ENCODE measurements around the gene C2orf15.
"Not testable (repeated sequence)": the region's sequence is repeated elsewhere in the genome, so short reads cannot be mapped to it uniquely, and the experiment has no call there.

C2orf15 gene

DNA sequence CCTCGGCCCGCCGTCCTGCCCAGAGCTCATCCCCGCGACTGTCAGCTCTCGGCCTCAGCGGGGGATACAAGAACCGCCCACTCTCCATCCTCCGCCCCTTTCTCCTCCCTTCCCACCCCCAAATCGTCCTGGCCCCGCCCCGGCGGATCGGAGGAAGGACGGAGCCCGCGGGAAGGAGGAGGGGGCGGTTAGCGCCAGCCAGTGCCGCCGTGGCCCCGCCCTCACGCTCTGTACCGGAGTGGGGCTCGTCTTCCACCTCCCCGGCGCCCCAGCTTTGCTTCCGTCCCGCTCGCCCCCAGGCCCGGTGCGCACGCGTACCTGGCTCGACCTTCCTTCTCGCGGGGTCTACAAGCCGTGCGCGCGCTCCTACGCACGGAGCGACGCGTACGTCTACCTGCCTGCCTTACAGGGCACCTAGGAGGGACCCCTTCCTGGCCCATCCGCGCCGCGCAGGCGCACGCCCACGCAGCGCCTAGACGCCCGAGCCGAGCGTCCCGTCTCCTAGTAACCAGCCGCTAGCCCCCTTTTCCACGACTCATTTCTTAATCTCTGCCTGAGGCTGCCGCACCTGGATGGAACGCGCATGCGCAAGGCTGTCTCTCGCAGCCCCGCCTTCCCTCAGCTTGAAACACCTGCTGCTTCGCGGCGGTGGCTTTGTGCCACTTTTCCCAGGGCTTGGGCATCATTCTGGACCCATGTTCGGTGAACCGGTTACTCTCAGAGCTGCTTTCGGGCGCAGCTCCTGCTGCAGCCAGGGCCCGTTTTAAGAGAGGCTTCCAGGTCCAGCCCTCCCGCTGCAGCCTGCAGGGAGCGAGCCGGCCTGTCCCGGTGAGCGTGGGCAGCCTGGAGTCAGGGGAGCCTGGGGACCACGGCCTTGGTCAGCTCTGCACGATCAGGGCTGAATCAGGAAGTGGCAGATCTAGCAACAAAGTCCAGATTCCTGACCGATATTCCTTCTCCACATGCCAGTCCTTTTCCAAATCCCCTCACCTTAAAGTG lies at the start of gene C2orf15:
TSS of gene C2orf15 (plus strand) at position 598 of the 999 bp plus-strand sequence. CDS start 8,852 bp downstream, outside the sequence.
- peak; percentile 98 for DNase-seq (ENCODE audit: low spot score)

DNA sequence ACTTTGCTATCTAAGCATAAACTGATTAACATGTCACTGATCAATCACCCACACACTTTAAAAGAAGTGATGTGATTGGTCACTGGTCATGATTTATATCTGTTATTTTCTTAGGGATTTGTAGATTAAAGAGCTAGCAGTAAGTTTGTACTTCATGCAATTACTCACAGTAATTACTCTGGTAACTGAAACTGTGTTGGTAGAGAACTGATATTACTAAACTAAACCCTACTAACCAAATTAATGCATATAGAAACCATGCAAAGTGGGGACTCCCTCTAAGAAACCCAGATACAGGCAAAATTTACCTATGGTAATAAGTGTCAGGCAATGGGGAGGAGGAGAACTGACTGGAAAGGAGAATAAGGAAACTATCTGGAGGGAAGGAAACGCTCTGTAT lies 44.8 kb upstream of the C2orf15 start:
- no peak for DNase-seq (ENCODE audit: low spot score)

DNA sequence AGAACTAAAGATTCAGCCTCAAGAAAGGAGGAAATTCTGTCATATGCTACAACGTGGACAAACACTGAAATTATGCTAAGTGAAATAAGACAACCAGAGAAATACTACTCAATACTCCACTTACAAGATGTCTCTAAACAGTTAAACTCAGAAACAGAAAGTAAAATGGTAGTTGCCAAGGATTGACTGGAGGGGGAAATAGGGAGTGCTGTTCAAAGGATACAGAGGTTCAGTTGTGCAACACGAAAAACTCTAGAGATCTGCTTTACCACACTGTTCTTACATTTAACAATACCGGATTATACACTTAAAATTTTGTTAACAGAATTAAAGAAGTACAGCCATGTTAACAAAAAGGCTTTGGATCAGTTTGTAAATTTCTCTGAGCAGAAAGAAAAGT lies 39.8 kb upstream of the C2orf15 start:
- DNase-seq (ENCODE audit: low spot score) = no peak

DNA sequence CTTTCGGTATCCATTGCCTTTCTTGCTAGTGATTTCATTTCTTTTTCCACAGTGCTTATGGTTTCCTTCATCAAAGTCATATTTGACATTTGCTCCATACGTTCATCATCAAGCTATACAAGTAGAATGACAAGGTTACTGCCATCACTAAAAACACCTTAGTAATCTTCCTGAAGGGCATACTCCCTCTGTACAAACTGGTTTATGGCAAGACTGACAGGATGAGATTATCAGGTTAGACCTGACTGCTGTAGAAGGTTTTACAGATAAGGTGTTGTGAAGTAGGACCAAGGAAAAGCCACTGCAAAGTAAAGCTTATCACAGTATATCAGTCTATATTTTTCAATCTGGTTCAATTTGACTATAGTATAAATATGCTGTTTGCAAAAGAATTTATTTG lies 37.5 kb upstream of the C2orf15 start:
- no peak for DNase-seq (ENCODE audit: low spot score)

GRCh38 chr2:99106913-99107312 lies 34.6 kb upstream of the C2orf15 start:
- no peak for DNase-seq (ENCODE audit: low spot score)

GRCh38 chr2:99111236-99111635 lies 30.3 kb upstream of the C2orf15 start:
- DNase-seq (ENCODE audit: low spot score) = no peak

DNA sequence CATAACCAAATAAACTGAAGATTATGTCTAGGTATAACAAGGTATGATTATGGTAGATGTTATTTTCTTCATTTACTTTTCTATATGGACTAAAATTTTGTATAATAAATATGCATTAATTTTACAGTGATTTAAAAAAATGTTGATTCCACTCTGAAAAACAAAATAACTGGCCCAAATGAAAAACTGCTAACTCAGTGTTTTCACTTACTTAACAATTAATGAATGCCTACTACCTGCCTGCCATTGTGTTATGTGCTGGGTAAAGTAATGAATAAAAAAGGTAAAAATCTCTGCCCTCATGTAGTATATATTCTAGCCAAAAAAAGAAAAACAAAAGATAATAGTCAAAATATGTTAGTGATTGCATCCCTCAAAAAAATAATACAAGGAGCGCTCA lies 29.6 kb upstream of the C2orf15 start:
- no peak for DNase-seq (ENCODE audit: low spot score)

DNA sequence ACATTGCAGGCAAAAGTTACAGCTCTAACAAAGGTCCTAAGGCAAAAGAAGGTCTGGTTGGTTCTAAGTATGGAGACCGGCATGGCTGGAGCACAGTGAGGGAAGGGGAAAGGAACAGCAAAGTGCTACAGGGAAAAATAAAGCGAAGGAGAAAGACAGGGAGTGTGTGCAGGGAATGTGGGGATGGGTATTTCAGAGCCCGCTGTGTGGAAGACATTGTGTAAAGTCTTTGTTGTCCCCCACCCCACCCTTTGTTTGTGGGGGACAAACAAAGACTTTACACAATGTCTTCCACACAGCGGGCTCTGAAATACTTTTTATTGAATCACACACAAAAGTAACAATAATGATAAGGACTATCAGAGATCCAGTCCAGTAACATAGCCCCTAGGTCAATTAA lies 28.9 kb upstream of the C2orf15 start:
- no peak for DNase-seq (ENCODE audit: low spot score)

- no peak for DNase-seq (ENCODE audit: low spot score)
Observed at GRCh38 chr2:99127981-99128380, 13.5 kb upstream of the C2orf15 start.

DNA sequence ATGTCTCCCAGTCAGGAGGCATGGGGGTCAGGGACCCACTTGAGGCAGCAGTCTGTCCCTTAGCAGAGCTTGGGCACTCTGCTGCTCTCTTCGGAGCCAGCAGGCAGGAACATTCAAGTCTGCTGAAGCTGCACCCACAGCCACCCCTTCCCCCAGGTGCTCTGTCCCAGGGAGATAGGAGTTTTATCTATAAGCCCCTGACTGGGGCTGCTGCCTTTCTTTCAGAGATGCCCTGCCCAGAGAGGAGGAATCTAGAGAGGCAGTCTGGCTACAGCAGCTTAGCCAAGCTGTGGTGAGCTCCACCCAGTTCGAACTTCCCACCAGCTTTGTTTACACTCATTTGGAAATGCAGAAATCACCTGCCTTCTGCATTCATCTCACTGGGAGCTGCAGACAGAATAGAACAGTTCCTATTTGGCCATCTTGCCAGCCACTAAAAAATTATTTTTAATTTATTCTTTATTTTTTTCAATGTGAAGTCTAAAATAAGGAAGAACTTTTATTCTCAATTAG lies 6.4 kb upstream of the C2orf15 start:
- DNase-seq (ENCODE audit: low spot score) = not testable (repeated sequence)

GRCh38 chr2:99139003-99139402 lies 2.5 kb upstream of the C2orf15 start:
- no peak for DNase-seq (ENCODE audit: low spot score)

- no peak for DNase-seq (ENCODE audit: low spot score)
Observed at GRCh38 chr2:99140056-99140859, 1.2 kb upstream of the C2orf15 start.

GRCh38 chr2:99140860-99141109 lies 722 bp upstream of the C2orf15 start:
- no peak for DNase-seq (ENCODE audit: low spot score)

- DNase-seq (ENCODE audit: low spot score) = no peak
Observed at GRCh38 chr2:99150706-99151105, 9.2 kb downstream of the C2orf15 start.

GRCh38 chr2:99152199-99152895 lies 10.8 kb downstream of the C2orf15 start:
- no peak for DNase-seq (ENCODE audit: low spot score)

DNA sequence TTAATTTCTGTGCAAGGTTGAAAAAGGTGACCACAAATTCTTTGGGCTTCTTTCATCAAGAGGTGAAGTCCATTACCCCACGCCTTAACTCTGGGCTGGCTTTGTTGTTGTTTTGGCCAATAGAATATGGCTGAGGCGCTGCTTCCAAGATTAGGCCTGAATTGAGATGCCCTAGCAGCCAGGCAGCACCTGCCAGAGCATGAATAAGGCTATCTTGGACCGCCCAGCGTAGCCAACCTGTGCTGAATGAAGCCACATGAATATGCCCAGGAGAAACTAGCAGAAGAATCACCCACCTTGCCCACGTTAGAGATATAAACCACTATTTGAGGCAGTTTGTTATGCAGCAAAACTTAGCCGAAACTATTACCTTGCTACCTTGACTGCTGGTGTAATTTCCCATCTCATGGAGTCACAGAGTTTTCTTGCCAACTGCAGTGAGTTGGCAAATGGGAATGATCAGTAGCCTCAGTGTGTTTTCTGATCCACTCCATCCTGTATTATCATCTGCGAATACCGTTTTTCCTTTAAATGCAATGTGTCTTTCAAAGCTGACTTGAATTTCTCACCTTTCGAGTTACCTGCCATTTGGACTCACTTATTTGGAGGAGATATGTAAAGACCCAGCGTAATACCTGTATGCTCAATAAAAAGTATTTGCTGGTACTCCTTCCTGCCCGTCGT lies 12.6 kb downstream of the C2orf15 start:
- no peak for DNase-seq (ENCODE audit: low spot score)

- DNase-seq (ENCODE audit: low spot score) = peak; percentile 89
Observed at GRCh38 chr2:99154643-99155536, 13.4 kb downstream of the C2orf15 start, which contains the start of the genes LIPT1 and TSGA10. Gene LIPT1, plus strand, starts transcription at chr2:99154967. Its CDS starts 6,991 bp downstream, at chr2:99161958. Gene TSGA10, minus strand, starts transcription at chr2:99154942. Its CDS starts 45,503 bp downstream, at chr2:99109439.

DNA sequence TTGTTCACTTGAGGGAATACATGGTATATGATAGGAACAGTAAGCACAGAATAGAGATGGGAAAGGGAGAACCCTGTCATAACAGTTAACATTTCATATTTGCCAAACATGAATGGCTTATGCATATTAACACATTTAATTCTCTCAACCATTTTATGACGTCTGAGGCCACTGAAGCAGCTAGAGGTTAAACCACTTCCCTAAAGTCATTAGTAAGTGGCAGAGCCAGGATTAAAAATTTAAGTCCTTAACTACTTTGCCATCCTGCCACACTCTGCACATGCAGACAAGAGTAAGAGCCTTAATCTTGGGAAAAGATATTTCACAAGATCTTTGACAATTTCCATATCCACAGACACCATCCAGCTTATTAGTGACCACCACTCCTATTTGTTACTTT lies 15.4 kb downstream of the C2orf15 start:
- DNase-seq (ENCODE audit: low spot score) = no peak

DNA sequence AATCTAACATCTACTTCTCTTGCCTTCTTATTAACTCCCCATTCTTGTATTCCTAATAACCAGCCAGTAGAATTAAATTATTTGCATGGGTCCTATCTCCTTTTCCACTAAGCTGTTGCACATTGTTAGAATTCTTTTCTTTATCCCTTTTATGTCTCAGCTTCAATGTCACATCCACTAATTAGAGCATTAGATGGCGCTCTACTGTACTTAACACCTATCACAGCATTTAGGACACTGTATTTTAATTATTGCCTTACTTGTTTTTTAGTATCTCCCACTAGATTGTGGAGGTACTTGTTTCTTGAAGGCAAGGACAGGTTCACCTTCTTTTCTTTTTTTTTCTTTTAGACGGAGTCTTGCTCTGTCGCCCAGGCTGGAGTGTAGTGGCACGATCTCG lies 17.1 kb downstream of the C2orf15 start:
- DNase-seq (ENCODE audit: low spot score) = no peak

DNA sequence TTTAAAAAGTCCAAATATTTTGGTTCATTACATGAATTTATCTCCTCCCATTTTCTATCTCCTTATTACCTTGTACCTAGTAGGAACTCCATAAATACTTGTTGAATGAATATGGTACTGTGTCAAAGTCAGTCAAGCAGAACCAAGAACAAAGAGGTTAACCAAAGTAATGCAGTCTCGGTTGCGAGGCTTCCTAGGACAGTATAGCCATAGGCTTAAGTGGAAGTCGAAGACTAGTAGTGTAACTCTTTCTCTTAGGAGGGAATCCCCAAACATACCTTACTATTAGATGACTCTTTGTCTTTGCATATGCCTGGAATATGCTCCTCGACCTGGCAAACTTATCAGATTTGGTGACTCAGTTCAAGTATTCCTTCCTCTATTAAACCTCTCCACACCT lies 18.1 kb downstream of the C2orf15 start:
- DNase-seq (ENCODE audit: low spot score) = no peak
